Endodermal cell (in vitro differentiated cells): ENCODE data around the gene KCNQ1. TPM values are rescaled to one million over a fixed set of nuclear protein-coding genes. Genes with fewer than 3 reads are reported as not detected.

Source experiments
- DNase-seq: peaks from one replicate; pipeline ENCODE4 v3.0.0-alpha.2; 2017
- H3K27ac ChIP-seq: 2 replicates; pipeline ENCODE4 v1.5.1; 2013; ENCODE audit warnings: mild to moderate bottlenecking, low read depth, low read length, moderate library complexity
- H3K27me3 ChIP-seq: 2 replicates; pipeline ENCODE4 v1.6.1; 2013; ENCODE audit warnings: mild to moderate bottlenecking, low read length, moderate library complexity; ENCODE audit not compliant: insufficient read depth, control insufficient read depth, poor library complexity, severe bottlenecking
- H3K36me3 ChIP-seq: 2 replicates; pipeline ENCODE4 v1.7.0; 2013; ENCODE audit warnings: mild to moderate bottlenecking, low read length, moderate library complexity; ENCODE audit not compliant: control insufficient read depth, insufficient read depth
- H3K4me1 ChIP-seq: one replicate; pipeline ENCODE4 v1.7.0; 2013; ENCODE audit warnings: low read length; ENCODE audit not compliant: control insufficient read depth, insufficient read depth
- H3K4me3 ChIP-seq: 2 replicates; pipeline ENCODE4 v1.5.1; 2013; ENCODE audit warnings: mild to moderate bottlenecking, low read length, moderate library complexity
- H3K9ac ChIP-seq: 2 replicates; pipeline ENCODE4 v1.6.1; 2013; ENCODE audit warnings: mild to moderate bottlenecking, low read length, moderate library complexity; ENCODE audit not compliant: poor library complexity, severe bottlenecking; ENCODE audit errors: extremely low read depth
- H3K9me3 ChIP-seq: 2 replicates; pipeline ENCODE4 v1.6.1; 2013; ENCODE audit warnings: mild to moderate bottlenecking, low read length, moderate library complexity; ENCODE audit not compliant: control insufficient read depth
- H3K27ac Mint-ChIP-seq: 2 replicates; pipeline ENCODE4 v1.8.0; 2020; ENCODE audit warnings: mixed read lengths
- H3K27me3 Mint-ChIP-seq: 2 replicates; pipeline ENCODE4 v1.8.0; 2021; ENCODE audit warnings: mild to moderate bottlenecking, mixed read lengths; ENCODE audit not compliant: insufficient read depth
- H3K36me3 Mint-ChIP-seq: 2 replicates; pipeline ENCODE4 v1.8.0; 2020; ENCODE audit warnings: low read depth, mixed read lengths
- H3K4me1 Mint-ChIP-seq: 2 replicates; pipeline ENCODE4 v1.8.0; 2020; ENCODE audit warnings: mixed read lengths
- H3K4me3 Mint-ChIP-seq: 2 replicates; pipeline ENCODE4 v1.8.0; 2020; ENCODE audit warnings: mild to moderate bottlenecking, moderate library complexity, mixed read lengths
- H3K9me3 Mint-ChIP-seq: 2 replicates; pipeline ENCODE4 v1.8.0; 2020; ENCODE audit warnings: mild to moderate bottlenecking, mixed read lengths
- WGBS, 2 experiments: methylation state at CpG; one replicate each; pipeline versions ENCODE4 v1.1.5 to v1.1.7; 2013; ENCODE audit warnings: missing lambda C conversion rate in 2 of 2, mixed read lengths in 1 of 2; ENCODE audit not compliant: insufficient coverage in 1 of 2, insufficient read length in 1 of 2; 5-methylcytosine and 5-hydroxymethylcytosine counted together
- total RNA-seq, 2 donors: library from RNA; stranded (reverse); fragmentation: NEBNext Ultra II Directional in 1 of 2; extraction: Animal tissue kit (Norgen Biotek cat#: 25700) in 1 of 2; gene quantifications; 2 replicates in 1 of 2; 3 replicates in 1 of 2; pipeline ENCODE4 v1.2.1, GENCODE V29; 2021
- TF ChIP-seq, protein P1 (sequence below): fragments of 200-600 bp; sonication (generic); conservative IDR thresholded peaks from 2 replicates; pipeline ENCODE4 v1.5.0; 2021; ENCODE audit warnings: antibody characterized with exemption, mild to moderate bottlenecking

Gene KCNQ1
- total RNA-seq, 2 donors from 2014 or later = 1.8 to 3.5 TPM

- H3K9ac ChIP-seq = no peak overlapping the region
- Mint-ChIP-seq H3K9me3 (no peaks in the 10 kb centered on the region), H3K36me3 (no peaks in the 10 kb centered on the region), H3K27me3 (peaks cover 31% of the 10 kb centered on the region), H3K4me3 (no peak overlapping the region), H3K4me1 (no peaks in the 10 kb centered on the region), H3K27ac (no peak overlapping the region)
- H3K27me3 ChIP-seq = peaks cover 10% of the 10 kb centered on the region
- TF ChIP-seq, protein P1, sequence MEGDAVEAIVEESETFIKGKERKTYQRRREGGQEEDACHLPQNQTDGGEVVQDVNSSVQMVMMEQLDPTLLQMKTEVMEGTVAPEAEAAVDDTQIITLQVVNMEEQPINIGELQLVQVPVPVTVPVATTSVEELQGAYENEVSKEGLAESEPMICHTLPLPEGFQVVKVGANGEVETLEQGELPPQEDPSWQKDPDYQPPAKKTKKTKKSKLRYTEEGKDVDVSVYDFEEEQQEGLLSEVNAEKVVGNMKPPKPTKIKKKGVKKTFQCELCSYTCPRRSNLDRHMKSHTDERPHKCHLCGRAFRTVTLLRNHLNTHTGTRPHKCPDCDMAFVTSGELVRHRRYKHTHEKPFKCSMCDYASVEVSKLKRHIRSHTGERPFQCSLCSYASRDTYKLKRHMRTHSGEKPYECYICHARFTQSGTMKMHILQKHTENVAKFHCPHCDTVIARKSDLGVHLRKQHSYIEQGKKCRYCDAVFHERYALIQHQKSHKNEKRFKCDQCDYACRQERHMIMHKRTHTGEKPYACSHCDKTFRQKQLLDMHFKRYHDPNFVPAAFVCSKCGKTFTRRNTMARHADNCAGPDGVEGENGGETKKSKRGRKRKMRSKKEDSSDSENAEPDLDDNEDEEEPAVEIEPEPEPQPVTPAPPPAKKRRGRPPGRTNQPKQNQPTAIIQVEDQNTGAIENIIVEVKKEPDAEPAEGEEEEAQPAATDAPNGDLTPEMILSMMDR = no peak
- no peaks in the 10 kb centered on the region for H3K36me3 ChIP-seq
- no peak overlapping the region for H3K27ac ChIP-seq
- no peak for DNase-seq
- H3K4me1 ChIP-seq = no peaks in the 10 kb centered on the region
- WGBS, 2 experiments = 93 to 97% methylated on average over 4 to 6 of the region's 6 CpGs
- no peaks in the 10 kb centered on the region for H3K9me3 ChIP-seq
- no peak overlapping the region for H3K4me3 ChIP-seq
These were observed 68.6 kb downstream of the KCNQ1 start for GRCh38 chr11:2513441-2513840.

- Mint-ChIP-seq H3K27ac (no peak overlapping the region), H3K27me3 (peaks cover 28% of the 10 kb centered on the region), H3K36me3 (no peaks in the 10 kb centered on the region), H3K4me3 (no peak overlapping the region), H3K9me3 (no peaks in the 10 kb centered on the region), H3K4me1 (peaks cover under 1% of the 10 kb centered on the region)
- no peak overlapping the region for H3K27ac ChIP-seq
- no peaks in the 10 kb centered on the region for H3K9me3 ChIP-seq
- H3K36me3 ChIP-seq = no peaks in the 10 kb centered on the region
- TF ChIP-seq, protein P1 = no peak
- no peak overlapping the region for H3K9ac ChIP-seq
- no peaks in the 10 kb centered on the region for H3K27me3 ChIP-seq
- 89 to 94% methylated on average over 13 to 25 of the region's 25 CpGs for WGBS, 2 experiments
- H3K4me3 ChIP-seq = no peak overlapping the region
- DNase-seq = peak; percentile 28
- peaks cover 7% of the 10 kb centered on the region for H3K4me1 ChIP-seq
These were observed 70.8 kb downstream of the KCNQ1 start for GRCh38 chr11:2515401-2516275.

DNA sequence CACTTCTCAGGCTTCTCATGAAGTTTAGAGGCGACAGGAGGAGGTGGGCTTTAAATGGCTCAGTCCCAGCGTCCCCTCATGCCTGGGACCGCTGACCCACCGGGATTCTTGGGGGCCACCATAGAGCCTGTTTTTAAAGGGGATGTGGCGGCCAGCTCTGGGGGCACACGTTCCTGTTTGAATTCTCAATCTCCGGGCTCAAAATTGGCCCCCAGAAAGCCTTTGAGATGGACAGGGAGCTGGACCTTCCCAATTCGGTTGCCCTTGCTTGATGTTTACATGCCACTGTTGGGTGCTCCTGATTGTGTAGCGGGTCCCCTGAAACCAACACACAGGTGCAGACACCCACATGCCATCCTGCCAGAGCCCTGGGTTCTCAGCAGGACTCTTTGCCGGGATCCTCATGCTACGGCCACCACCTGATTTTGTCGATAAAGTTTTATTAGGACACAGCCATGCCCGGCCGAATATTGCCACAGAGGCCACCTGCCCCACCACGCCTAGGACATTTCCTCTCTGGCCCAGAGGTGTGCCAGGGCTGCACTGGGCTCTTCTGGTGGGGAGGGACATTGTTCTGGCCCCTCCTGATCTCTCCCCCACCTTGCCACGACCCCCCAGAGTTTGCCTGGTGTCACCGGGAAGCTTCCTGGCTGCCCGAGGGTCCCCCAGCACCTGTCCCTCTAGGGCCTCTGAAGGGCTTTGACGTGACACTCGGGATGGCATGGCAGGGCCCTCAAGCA, 71.6 kb downstream of the KCNQ1 start:
- H3K36me3 ChIP-seq = no peaks in the 10 kb centered on the region
- no peaks in the 10 kb centered on the region for H3K9me3 ChIP-seq
- H3K27me3 Mint-ChIP-seq = peaks cover 23% of the 10 kb centered on the region
- H3K36me3 Mint-ChIP-seq = no peaks in the 10 kb centered on the region
- TF ChIP-seq, protein P1 = no peak
- H3K4me1 Mint-ChIP-seq = peaks cover 9% of the 10 kb centered on the region
- peak; percentile 36 for DNase-seq
- no peaks in the 10 kb centered on the region for H3K9me3 Mint-ChIP-seq
- H3K27me3 ChIP-seq = no peaks in the 10 kb centered on the region
- H3K27ac Mint-ChIP-seq = no peak overlapping the region
- no peak overlapping the region for H3K9ac ChIP-seq
- no peak overlapping the region for H3K4me3 Mint-ChIP-seq
- H3K27ac ChIP-seq = no peak overlapping the region
- WGBS, 2 experiments = 90 to 93% methylated on average over 16 to 20 of the region's 20 CpGs
- peaks cover 11% of the 10 kb centered on the region for H3K4me1 ChIP-seq
- H3K4me3 ChIP-seq = no peak overlapping the region
